Upper lobe of left lung (tissue), 4 donors: ENCODE data around the gene LZTFL1.

ENCODE experiments used
- POLR2A ChIP-seq, 4 donors: fragments of 450-650 bp; IDR thresholded peaks; one replicate each; pipeline ENCODE4 v1.5.1; 2016 to 2017; ENCODE audit warnings: antibody characterized with exemption in 4 of 4, mild to moderate bottlenecking in 2 of 4
- POLR2AphosphoS5 ChIP-seq, 2 donors: sonication (generic); formaldehyde crosslinking; IDR thresholded peaks; one replicate each; pipeline ENCODE4 v1.5.1; 2017; ENCODE audit warnings: antibody characterized with exemption in 2 of 2
- TF ChIP-seq, protein P1 (sequence below), 6 experiments: fragments of 450-650 bp in 4 of 6; fragments of 200-600 bp in 2 of 6; sonication (generic) in 2 of 6; IDR thresholded peaks; one replicate each; pipeline ENCODE4 v1.5.1; 2016 to 2019; ENCODE audit warnings: antibody characterized with exemption in 6 of 6

DNA sequence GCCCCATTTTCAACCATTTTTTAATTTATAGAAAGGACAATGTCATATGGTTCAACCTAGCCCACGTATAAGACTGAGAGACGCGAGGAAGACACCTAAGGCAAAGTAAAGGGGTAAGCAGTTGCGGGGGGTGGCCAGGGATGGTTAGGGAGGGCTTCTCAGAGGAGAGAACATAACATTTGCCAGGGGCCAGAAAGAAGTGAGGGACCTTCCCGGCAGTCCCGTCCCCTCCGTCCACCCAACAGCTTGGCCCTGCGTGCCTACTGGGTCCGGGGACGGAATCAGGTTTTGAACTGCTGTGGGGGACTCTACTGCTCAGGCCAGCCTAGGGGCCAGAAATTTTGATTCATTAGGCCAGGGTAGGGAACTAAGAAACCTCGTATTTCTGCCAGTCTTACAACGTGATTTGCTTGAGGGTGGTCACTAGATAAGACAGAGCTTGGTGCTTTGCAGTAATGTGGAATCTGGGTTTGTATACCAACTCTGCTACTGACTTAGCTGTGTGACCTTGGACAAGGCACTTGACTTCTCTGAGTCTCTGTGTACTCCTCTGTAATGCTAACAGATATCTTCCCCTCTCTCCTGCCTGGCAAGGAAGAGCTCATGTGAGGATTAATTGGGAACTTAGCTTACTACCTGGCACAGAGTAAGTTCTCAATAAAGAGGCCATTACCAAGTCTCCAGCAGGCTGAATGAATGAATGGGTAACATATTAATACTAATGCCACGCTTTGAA, 44.8 kb downstream of the LZTFL1 start:
- TF ChIP-seq, protein P1, sequence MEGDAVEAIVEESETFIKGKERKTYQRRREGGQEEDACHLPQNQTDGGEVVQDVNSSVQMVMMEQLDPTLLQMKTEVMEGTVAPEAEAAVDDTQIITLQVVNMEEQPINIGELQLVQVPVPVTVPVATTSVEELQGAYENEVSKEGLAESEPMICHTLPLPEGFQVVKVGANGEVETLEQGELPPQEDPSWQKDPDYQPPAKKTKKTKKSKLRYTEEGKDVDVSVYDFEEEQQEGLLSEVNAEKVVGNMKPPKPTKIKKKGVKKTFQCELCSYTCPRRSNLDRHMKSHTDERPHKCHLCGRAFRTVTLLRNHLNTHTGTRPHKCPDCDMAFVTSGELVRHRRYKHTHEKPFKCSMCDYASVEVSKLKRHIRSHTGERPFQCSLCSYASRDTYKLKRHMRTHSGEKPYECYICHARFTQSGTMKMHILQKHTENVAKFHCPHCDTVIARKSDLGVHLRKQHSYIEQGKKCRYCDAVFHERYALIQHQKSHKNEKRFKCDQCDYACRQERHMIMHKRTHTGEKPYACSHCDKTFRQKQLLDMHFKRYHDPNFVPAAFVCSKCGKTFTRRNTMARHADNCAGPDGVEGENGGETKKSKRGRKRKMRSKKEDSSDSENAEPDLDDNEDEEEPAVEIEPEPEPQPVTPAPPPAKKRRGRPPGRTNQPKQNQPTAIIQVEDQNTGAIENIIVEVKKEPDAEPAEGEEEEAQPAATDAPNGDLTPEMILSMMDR (IDR thresholded peaks at IDR 0.05) = no peak
- TF ChIP-seq POLR2A (IDR thresholded peaks at IDR 0.05) = no peak
- TF ChIP-seq POLR2AphosphoS5 (IDR thresholded peaks at IDR 0.05) = no peak
